Upper lobe of left lung (tissue), 6 donors: ENCODE data around the gene RBMS1. TPM values are rescaled to one million over a fixed set of nuclear protein-coding genes. Genes with fewer than 3 reads are reported as not detected.

Experiments
- ATAC-seq, 2 donors: fragments of 200-7000 bp; cut with Tn5 transposase; one replicate each; pipeline ENCODE4 v1.9.1; 2022; ENCODE audit warnings: mild to moderate bottlenecking in 2 of 2, moderate library complexity in 2 of 2; ENCODE audit not compliant: low FRiP score in 2 of 2
- DNase-seq, 2 donors: peaks; one replicate each; pipeline ENCODE4 v3.0.0-alpha.2; 2019 to 2020
- H3K27ac ChIP-seq, 4 donors: fragments of 200-600 bp; sonication (generic); one replicate each; pipeline ENCODE4 v1.5.1; 2016 to 2019
- H3K27me3 ChIP-seq, 4 donors: fragments of 200-600 bp; sonication (generic); one replicate each; pipeline ENCODE4 v1.5.1; 2017 to 2019
- H3K36me3 ChIP-seq, 4 donors: fragments of 200-600 bp; sonication (generic); one replicate each; pipeline ENCODE4 v1.5.1; 2016 to 2019
- H3K4me1 ChIP-seq, 4 donors: fragments of 200-600 bp; sonication (generic); one replicate each; pipeline ENCODE4 v1.5.1; 2018 to 2019
- H3K4me3 ChIP-seq, 4 donors: fragments of 200-600 bp; sonication (generic); one replicate each; pipeline ENCODE4 v1.5.1; 2017 to 2019; ENCODE audit warnings: mild to moderate bottlenecking in 2 of 4, moderate library complexity in 1 of 4
- H3K9me3 ChIP-seq, 4 donors: fragments of 200-600 bp; sonication (generic); one replicate each; pipeline ENCODE4 v1.5.1; 2018 to 2019
- EP300 ChIP-seq, 4 donors: sonication (generic); formaldehyde crosslinking; IDR thresholded peaks; one replicate each; pipeline ENCODE4 v1.5.1; 2017; ENCODE audit warnings: antibody characterized with exemption in 4 of 4, control low read depth in 2 of 4
- POLR2A ChIP-seq, 4 donors: fragments of 450-650 bp; IDR thresholded peaks; one replicate each; pipeline ENCODE4 v1.5.1; 2016 to 2017; ENCODE audit warnings: antibody characterized with exemption in 4 of 4, mild to moderate bottlenecking in 2 of 4
- POLR2AphosphoS5 ChIP-seq, 2 donors: sonication (generic); formaldehyde crosslinking; IDR thresholded peaks; one replicate each; pipeline ENCODE4 v1.5.1; 2017; ENCODE audit warnings: antibody characterized with exemption in 2 of 2
- WGBS, 2 donors: methylation state at CpG; one replicate each; pipeline ENCODE4 v1.1.5; 2017 to 2018; 5-methylcytosine and 5-hydroxymethylcytosine counted together
- total RNA-seq, 6 donors: library from RNA; depleted of rRNA in 4 of 6; stranded (reverse); fragments of >200 nt in 4 of 6; gene quantifications; one replicate each; pipeline versions ENCODE4 v1.1.0 to v1.2.1, GENCODE V29; 2016 to 2021
- TF ChIP-seq, protein P1 (sequence below), 6 experiments: fragments of 450-650 bp in 4 of 6; fragments of 200-600 bp in 2 of 6; sonication (generic) in 2 of 6; IDR thresholded peaks; one replicate each; pipeline ENCODE4 v1.5.1; 2016 to 2019; ENCODE audit warnings: antibody characterized with exemption in 6 of 6
- donor health status: DM: no; HTN: no; CAD: no; lungs with moderate emphysema.
- donor health status: DM: no; HTN: yes; CAD: no; lungs with severe emphysema.

RBMS1 gene
- total RNA-seq, 6 donors from 2014 or later, result 81.3 to 125 (median 95.4) TPM

DNA sequence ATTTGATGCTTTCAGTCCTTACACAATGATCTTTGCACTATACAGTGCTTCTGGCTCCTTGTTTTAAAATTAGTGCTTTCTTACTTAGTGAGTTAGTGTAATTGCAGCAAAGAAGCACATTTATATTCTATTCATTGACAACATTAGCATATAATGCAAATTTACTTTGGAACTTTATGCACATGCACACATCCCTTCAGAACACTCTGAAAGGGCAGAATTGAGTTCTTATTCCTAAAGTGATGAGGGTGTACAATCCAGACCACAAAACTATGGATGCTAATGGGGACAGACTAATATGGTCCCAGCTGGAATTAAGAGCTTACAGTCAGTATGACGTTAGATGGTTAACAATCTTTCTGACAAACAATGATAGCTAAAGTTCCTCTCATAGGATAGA, 127.1 kb downstream of the RBMS1 start:
- no peak overlapping the region for H3K4me3 ChIP-seq
- ATAC-seq (no peak), DNase-seq (no peak)
- H3K27ac ChIP-seq, result no peak overlapping the region
- 78 to 86% methylated on average over 1 of the region's 1 CpG for WGBS, 2 donors
- H3K4me1 ChIP-seq, result peaks cover 73 to 95% (median 83%) of the 10 kb centered on the region in 4 donors
- no peaks in the 10 kb centered on the region for H3K9me3 ChIP-seq
- H3K36me3 ChIP-seq, result peaks cover 0 to 11% (median 4%) of the 10 kb centered on the region in 4 donors
- H3K27me3 ChIP-seq, result no peaks in the 10 kb centered on the region
- TF ChIP-seq POLR2A (IDR thresholded peaks at IDR 0.05) (no peak), EP300 (IDR thresholded peaks at IDR 0.05) (no peak), POLR2AphosphoS5 (IDR thresholded peaks at IDR 0.05) (no peak)
- TF ChIP-seq, protein P1, sequence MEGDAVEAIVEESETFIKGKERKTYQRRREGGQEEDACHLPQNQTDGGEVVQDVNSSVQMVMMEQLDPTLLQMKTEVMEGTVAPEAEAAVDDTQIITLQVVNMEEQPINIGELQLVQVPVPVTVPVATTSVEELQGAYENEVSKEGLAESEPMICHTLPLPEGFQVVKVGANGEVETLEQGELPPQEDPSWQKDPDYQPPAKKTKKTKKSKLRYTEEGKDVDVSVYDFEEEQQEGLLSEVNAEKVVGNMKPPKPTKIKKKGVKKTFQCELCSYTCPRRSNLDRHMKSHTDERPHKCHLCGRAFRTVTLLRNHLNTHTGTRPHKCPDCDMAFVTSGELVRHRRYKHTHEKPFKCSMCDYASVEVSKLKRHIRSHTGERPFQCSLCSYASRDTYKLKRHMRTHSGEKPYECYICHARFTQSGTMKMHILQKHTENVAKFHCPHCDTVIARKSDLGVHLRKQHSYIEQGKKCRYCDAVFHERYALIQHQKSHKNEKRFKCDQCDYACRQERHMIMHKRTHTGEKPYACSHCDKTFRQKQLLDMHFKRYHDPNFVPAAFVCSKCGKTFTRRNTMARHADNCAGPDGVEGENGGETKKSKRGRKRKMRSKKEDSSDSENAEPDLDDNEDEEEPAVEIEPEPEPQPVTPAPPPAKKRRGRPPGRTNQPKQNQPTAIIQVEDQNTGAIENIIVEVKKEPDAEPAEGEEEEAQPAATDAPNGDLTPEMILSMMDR (IDR thresholded peaks at IDR 0.05), result no peak

DNA sequence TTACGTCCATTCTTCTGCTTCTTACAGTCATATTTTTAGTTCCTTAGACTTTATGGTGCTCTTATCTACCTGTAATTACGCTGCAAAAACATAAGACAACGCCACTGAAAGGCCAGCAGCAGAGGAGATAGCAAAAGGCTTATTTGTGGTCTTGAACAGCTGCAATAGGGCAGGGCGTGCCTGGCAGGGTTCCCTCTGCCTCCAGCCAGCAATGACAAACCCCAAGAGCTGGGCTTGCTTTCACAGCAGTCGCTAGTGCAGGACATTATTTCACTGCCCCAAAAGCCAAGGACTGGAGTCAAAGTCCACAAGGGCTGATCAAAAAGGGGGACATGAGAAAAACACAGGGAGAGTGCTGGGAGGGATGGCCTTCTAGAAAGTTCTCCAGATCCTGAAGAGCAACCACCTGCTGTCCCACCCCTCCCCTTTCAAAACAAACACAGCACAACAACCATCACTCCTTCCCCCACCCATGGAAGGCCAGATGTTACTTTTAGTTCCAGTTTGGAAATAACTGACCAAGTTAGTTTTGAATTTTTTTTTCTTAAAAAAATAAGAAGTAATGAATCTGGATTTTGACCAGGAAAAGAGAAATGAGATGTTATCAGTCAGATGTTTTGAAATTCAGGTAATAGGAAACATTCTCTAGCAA, 127.8 kb downstream of the RBMS1 start:
- Histone ChIP-seq H3K27me3 (no peaks in the 10 kb centered on the region), H3K4me1 (peaks cover 67 to 91% (median 77%) of the 10 kb centered on the region in 4 donors), H3K4me3 (no peak overlapping the region), H3K36me3 (peaks cover 0 to 11% (median 4%) of the 10 kb centered on the region in 4 donors), H3K27ac (peak overlapping the region in 1 of 4 donors; percentile 63), H3K9me3 (no peaks in the 10 kb centered on the region)
- DNase-seq (no peak), ATAC-seq (peak in 1 of 2 donors; percentile 78)
- TF ChIP-seq POLR2AphosphoS5 (IDR thresholded peaks at IDR 0.05) (no peak), EP300 (IDR thresholded peaks at IDR 0.05) (no peak), POLR2A (IDR thresholded peaks at IDR 0.05) (no peak)
- TF ChIP-seq, protein P1 (IDR thresholded peaks at IDR 0.05), result no peak
- 63 to 67% methylated on average over 3 to 5 of the region's 5 CpGs for WGBS, 2 donors

DNA sequence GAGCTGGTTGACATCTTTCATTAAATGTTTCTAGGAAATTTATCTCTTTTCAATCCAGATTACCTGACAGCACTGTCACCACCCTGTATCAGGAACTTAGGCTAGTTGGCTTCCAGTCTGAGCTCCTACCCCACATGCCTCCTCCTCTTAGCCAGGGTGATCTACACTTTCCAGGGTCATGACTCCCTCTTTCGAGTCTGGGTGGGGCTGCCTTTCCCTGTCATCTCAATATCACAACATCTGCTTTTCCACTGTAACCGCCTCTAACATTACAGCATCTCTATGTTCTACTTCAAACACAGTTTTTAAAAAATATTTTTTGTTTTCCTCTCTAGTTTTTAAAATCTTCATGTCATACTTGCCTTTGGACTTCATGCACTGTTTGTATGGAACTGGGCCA, 129.2 kb downstream of the RBMS1 start:
- Histone ChIP-seq H3K27ac (peak overlapping the region in 2 of 4 donors; percentile 22 to 35), H3K4me3 (no peak overlapping the region), H3K36me3 (peaks cover 0 to 11% (median 4%) of the 10 kb centered on the region in 4 donors), H3K9me3 (no peaks in the 10 kb centered on the region), H3K27me3 (no peaks in the 10 kb centered on the region), H3K4me1 (peaks cover 53 to 77% (median 62%) of the 10 kb centered on the region in 4 donors)
- peak in 1 of 2 donors; percentile 73 for ATAC-seq
- WGBS, 2 donors, result 72 to 73% methylated on average over 2 of the region's 2 CpGs
- no peak for DNase-seq
- TF ChIP-seq EP300 (IDR thresholded peaks at IDR 0.05) (no peak), POLR2AphosphoS5 (IDR thresholded peaks at IDR 0.05) (no peak), POLR2A (IDR thresholded peaks at IDR 0.05) (no peak)
- TF ChIP-seq, protein P1 (IDR thresholded peaks at IDR 0.05), result no peak

DNA sequence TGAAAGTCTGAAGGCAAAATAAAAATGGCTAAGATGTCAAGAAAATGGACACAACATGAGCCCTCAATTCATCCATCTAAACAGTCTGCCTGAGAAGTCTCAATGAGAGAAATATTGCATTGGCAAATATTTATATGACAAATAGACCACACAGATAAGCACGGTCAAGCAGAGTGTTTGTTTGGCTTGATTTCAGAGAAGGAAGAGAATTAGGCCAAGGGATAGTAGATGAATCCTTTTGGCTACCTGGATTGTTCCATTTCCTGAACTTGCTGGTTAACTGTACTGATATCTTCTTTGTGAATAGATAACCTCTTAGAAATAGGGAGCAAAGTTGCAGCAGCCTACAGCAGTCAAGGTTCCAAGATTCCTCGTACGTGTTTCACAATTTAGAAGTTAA, 129.6 kb downstream of the RBMS1 start:
- ATAC-seq (no peak), DNase-seq (no peak)
- TF ChIP-seq POLR2AphosphoS5 (IDR thresholded peaks at IDR 0.05), result no peak
- TF ChIP-seq, protein P1 (IDR thresholded peaks at IDR 0.05), result no peak
- no peak for TF ChIP-seq EP300 (IDR thresholded peaks at IDR 0.05)
- no peak for TF ChIP-seq POLR2A (IDR thresholded peaks at IDR 0.05)
- Histone ChIP-seq H3K27me3 (no peaks in the 10 kb centered on the region), H3K4me1 (peaks cover 49 to 77% (median 58%) of the 10 kb centered on the region in 4 donors), H3K9me3 (no peaks in the 10 kb centered on the region), H3K36me3 (peaks cover 0 to 11% (median 4%) of the 10 kb centered on the region in 4 donors), H3K4me3 (no peak overlapping the region), H3K27ac (peak overlapping the region in 2 of 4 donors; percentile 22 to 35)
- WGBS, 2 donors, result 57% methylated on average over 3 of the region's 3 CpGs
